GM20431 (cell line): ENCODE results near the gene KANSL1.

Experiments used
- in situ Hi-C: fragments of 300-500 bp; cut with MseI, MboI; formaldehyde crosslinking; loops from one replicate; pipeline ENCODE4 v1.15.0; 2020; ENCODE audit warnings: low sequenced_read_pairs; ENCODE audit not compliant: unreplicated experiment

The KANSL1 gene

DNA sequence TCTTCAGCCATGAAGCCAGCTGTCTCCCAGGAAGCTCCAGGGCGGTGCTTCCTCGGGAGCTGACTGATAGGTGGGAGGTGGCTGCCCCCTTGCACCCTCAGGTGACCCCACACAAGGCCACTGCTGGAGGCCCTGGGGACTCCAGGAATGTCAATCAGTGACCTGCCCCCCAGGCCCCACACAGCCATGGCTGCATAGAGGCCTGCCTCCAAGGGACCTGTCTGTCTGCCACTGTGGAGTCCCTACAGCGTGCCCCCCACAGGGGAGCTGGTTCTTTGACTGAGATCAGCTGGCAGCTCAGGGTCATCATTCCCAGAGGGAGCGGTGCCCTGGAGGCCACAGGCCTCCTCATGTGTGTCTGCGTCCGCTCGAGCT is 180.1 kb downstream of the KANSL1 start:
- in situ Hi-C loops = loop anchor here (25.0 kb wide), 2 partner anchors 199 to 274 kb away; partner anchors contain the start of gene LRRC37A

DNA sequence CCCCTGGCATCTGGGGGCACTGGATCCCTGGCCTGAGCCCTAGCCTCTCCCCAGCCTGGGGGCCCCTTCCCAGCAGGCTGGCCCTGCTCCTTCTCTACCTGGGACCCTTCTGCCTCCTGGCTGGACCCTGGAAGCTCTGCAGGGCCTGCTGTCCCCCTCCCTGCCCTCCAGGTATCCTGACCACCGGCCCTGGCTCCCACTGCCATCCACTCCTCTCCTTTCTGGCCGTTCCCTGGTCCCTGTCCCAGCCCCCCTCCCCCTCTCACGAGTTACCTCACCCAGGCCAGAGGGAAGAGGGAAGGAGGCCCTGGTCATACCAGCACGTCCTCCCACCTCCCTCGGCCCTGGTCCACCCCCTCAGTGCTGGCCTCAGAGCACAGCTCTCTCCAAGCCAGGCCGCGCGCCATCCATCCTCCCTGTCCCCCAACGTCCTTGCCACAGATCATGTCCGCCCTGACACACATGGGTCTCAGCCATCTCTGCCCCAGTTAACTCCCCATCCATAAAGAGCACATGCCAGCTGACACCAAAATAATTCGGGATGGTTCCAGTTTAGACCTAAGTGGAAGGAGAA is 180.6 kb downstream of the KANSL1 start:
- in situ Hi-C loops = loop anchor here (25.0 kb wide), 2 partner anchors 200 to 275 kb away; partner anchors contain the start of gene LRRC37A

DNA sequence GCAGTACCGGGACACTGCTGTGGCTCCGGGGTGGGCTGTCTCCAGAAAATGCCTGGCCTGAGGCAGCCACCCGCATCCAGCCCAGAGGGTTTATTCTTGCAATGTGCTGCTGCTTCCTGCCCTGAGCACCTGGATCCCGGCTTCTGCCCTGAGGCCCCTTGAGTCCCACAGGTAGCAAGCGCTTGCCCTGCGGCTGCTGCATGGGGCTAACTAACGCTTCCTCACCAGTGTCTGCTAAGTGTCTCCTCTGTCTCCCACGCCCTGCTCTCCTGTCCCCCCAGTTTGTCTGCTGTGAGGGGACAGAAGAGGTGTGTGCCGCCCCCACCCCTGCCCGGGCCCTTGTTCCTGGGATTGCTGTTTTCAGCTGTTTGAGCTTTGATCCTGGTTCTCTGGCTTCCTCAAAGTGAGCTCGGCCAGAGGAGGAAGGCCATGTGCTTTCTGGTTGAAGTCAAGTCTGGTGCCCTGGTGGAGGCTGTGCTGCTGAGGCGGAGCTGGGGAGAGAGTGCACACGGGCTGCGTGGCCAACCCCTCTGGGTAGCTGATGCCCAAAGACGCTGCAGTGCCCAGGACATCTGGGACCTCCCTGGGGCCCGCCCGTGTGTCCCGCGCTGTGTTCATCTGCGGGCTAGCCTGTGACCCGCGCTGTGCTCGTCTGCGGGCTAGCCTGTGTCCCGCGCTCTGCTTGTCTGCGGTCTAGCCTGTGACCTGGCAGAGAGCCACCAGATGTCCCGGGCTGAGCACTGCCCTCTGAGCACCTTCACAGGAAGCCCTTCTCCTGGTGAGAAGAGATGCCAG is 181.3 kb downstream of the KANSL1 start:
- in situ Hi-C loops = loop anchor here (25.0 kb wide), 2 partner anchors 200 to 275 kb away; partner anchors contain the start of gene LRRC37A

GRCh38 chr17:46010597-46011186 is 182.5 kb downstream of the KANSL1 start:
- in situ Hi-C loops = loop anchor here (25.0 kb wide), 2 partner anchors 202 to 277 kb away; partner anchors contain the start of gene LRRC37A

- in situ Hi-C loops = loop anchor here (25.0 kb wide), 2 partner anchors 202 to 277 kb away; partner anchors contain the start of gene LRRC37A
Measured at GRCh38 chr17:46009681-46010596, 183.3 kb downstream of the KANSL1 start.

- in situ Hi-C loops = loop anchor here (25.0 kb wide), 2 partner anchors 204 to 279 kb away; partner anchors contain the start of gene LRRC37A
Measured at GRCh38 chr17:46008591-46008990, 184.6 kb downstream of the KANSL1 start.

- in situ Hi-C loops = loop anchor here (25.0 kb wide), 2 partner anchors 205 to 280 kb away; partner anchors contain the start of gene LRRC37A
Measured at GRCh38 chr17:46007461-46007965, 185.7 kb downstream of the KANSL1 start.

GRCh38 chr17:46006082-46006481 is 187.1 kb downstream of the KANSL1 start:
- in situ Hi-C loops = loop anchor here (25.0 kb wide), 2 partner anchors 206 to 281 kb away; partner anchors contain the start of gene LRRC37A

GRCh38 chr17:46003907-46004748 is 189.1 kb downstream of the KANSL1 start:
- in situ Hi-C loops = loop anchor here (25.0 kb wide), 2 partner anchors 208 to 283 kb away; partner anchors contain the start of gene LRRC37A

- in situ Hi-C loops = loop anchor here (25.0 kb wide), 2 partner anchors 209 to 284 kb away; partner anchors contain the start of gene LRRC37A
Measured at GRCh38 chr17:46002973-46003316, 190.3 kb downstream of the KANSL1 start.

DNA sequence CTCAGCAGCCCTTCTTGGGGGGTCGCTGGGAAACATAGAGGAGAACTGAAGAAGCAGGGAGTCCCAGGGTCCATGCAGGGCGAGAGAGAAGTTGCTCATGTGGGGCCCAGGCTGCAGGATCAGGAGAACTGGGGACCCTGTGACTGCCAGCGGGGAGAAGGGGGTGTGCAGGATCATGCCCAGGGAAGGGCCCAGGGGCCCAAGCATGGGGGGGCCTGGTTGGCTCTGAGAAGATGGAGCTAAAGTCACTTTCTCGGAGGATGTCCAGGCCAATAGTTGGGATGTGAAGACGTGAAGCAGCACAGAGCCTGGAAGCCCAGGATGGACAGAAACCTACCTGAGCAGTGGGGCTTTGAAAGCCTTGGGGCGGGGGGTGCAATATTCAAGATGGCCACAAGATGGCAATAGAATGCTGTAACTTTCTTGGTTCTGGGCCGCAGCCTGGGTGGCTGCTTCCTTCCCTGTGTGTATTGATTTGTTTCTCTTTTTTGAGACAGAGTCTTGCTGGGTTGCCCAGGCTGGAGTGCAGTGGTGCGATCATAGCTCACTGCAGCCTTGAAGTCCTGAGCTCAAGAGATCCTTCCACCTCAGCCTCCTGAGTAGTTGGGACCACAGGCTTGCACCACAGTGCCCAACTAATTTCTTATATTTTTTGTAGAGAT is 190.8 kb downstream of the KANSL1 start:
- in situ Hi-C loops = loop anchor here (25.0 kb wide), 2 partner anchors 210 to 285 kb away; partner anchors contain the start of gene LRRC37A

DNA sequence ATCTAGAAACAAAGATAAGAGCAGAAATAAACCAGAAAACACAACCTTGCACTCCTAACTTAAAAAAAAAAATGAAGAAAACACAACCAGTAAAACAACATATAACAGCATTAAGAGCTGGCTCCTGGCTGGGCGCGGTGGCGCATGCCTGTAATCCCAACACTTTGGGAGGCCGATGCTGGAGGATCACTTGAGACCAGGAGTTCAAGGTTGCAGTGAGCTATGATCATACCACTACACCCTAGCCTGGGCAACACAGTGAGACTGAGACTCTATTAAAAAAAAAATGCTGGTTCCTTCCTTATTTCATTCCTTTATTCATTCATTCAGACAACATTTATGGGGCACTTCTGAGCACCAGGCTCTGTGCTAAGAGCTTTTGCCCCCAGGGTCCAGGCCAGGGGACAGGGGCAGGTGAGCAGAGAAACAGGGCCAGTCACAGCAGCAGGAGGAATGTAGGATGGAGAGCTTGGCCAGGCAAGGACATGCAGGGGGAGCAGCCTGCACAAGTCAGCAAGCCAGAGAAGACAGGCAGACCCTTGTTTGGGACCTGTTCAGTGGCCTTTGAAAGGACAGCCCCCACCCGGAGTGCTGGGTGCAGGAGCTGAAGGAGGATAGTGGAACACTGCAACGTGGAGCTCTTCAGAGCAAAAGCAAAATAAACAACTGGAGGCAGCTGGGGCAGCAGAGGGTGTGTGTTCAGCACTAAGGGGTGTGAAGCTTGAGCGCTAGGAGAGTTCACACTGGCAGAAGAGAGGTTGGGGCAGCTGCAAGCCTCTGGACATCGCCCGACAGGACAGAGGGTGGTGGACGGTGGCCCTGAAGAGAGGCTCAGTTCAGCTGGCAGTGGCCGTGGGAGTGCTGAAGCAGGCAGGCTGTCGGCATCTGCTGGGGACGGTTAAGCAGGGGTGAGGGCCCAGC is 191.6 kb downstream of the KANSL1 start:
- in situ Hi-C loops = loop anchor here (25.0 kb wide), 2 partner anchors 211 to 286 kb away; partner anchors contain the start of gene LRRC37A

GRCh38 chr17:46000757-46001156 is 192.5 kb downstream of the KANSL1 start:
- in situ Hi-C loops = loop anchor here (25.0 kb wide), 2 partner anchors 212 to 287 kb away; partner anchors contain the start of gene LRRC37A

DNA sequence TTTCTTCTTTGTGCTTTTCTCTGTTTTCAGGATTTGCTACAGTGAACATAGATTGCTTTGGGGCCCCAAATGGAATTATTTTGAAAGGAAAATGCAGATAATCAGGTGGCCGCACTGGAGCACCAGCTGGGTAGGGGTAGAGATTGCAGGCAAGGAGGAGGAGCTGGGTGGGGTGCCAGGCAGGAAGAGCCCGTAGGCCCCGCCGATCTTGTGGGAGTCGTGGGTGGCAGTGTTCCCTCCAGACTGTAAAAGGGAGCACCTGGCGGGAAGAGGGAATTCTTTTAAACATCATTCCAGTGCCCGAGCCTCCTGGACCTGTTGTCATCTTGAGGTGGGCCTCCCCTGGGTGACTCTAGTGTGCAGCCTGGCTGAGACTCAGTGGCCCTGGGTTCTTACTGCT is 192.9 kb downstream of the KANSL1 start:
- in situ Hi-C loops = loop anchor here (25.0 kb wide), 2 partner anchors 212 to 287 kb away; partner anchors contain the start of gene LRRC37A

DNA sequence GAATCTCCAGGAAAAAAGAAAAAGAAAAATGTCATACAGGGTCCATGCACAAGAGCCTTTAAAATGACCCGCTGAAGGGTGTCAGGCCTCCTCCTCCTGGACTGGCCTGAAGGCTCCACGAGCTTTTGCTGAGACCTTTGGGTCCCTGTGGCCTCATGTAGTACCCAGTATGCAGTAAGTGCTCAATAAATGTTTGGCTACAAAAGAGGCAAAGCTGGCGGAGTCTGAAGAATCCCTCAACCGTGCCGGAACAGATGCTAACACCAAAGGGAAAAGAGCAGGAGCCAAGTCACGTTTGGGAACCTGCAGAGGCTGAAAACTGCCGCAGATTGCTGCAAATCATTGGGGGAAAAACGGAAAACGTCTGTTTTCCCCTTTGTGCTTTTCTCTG is 193.3 kb downstream of the KANSL1 start:
- in situ Hi-C loops = loop anchor here (25.0 kb wide), 2 partner anchors 212 to 287 kb away; partner anchors contain the start of gene LRRC37A
